PC-9 (cell line): ENCODE results near the gene GYG1.

ENCODE experiments used
- EZH2 ChIP-seq: fragments of 200-600 bp; sonication (generic); IDR thresholded peaks from 2 replicates; pipeline ENCODE4 v1.8.0; 2017; ENCODE audit warnings: antibody characterized with exemption, low read depth
- TF ChIP-seq, protein P1 (sequence below): fragments of 200-600 bp; sonication (generic); conservative IDR thresholded peaks from 2 replicates; pipeline ENCODE4 v1.6.1; 2017; ENCODE audit warnings: mixed run types, antibody characterized with exemption, mild to moderate bottlenecking, moderate library complexity

DNA sequence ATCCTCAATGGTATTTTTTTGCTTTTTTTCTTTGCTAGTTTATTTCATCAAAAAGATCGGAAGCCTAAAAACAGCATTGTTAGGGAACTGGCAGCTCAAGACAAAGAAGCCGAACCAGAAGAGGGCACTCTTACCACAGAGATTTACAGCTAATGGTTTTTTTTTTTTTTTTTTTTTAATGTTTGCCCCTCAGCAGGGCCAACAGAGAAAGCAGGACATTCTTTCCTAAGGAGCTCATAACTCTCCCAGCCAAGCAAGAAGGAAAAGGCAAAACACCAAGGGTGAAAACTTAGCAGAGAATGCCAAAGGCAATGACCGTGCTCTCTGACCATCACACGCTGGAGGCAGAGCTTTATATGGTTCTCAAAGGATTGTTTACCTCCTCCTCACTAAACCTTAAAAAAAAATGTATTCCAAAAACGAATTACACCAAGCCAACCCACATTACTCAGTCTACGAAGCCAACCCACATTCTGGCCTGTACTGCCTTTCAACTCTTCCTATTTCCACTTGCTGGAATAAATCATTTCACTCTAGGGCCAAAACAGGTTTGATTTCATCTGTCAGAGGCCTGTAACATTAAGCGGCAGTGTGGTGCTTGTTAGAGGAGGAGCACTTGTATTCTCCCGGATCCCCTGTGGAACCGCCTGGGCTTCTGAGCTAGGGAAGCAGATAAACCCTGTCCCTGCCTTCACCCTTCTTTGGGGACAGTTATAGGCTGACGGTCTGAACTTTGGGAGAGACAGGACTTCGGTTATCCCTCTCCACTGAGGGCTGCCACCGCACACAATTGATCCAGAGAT is 35.6 kb upstream of the GYG1 start:
- TF ChIP-seq, protein P1, sequence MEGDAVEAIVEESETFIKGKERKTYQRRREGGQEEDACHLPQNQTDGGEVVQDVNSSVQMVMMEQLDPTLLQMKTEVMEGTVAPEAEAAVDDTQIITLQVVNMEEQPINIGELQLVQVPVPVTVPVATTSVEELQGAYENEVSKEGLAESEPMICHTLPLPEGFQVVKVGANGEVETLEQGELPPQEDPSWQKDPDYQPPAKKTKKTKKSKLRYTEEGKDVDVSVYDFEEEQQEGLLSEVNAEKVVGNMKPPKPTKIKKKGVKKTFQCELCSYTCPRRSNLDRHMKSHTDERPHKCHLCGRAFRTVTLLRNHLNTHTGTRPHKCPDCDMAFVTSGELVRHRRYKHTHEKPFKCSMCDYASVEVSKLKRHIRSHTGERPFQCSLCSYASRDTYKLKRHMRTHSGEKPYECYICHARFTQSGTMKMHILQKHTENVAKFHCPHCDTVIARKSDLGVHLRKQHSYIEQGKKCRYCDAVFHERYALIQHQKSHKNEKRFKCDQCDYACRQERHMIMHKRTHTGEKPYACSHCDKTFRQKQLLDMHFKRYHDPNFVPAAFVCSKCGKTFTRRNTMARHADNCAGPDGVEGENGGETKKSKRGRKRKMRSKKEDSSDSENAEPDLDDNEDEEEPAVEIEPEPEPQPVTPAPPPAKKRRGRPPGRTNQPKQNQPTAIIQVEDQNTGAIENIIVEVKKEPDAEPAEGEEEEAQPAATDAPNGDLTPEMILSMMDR = peak; percentile 72
- TF ChIP-seq EZH2 = no peak
